HEK293 (cell line): ENCODE data around the gene MSX1.

ENCODE experiments used
- CTCF ChIP-seq: fragments of 450-650 bp; formaldehyde crosslinking; IDR thresholded peaks from 2 replicates; pipeline ENCODE4 v1.5.1; 2016; ENCODE audit warnings: missing biosample characterization, missing genetic modification characterization
- KLF1 ChIP-seq: fragments of 450-650 bp; formaldehyde crosslinking; IDR thresholded peaks from 2 replicates; pipeline ENCODE4 v1.5.1; 2016; ENCODE audit warnings: missing biosample characterization, missing genetic modification characterization
- ZNF10 ChIP-seq: fragments of 450-650 bp; formaldehyde crosslinking; IDR thresholded peaks from 2 replicates; pipeline ENCODE4 v1.5.1; 2017; ENCODE audit warnings: missing biosample characterization, missing genetic modification characterization
- ZNF18 ChIP-seq: fragments of 450-650 bp; formaldehyde crosslinking; IDR thresholded peaks from 2 replicates; pipeline ENCODE4 v1.5.1; 2016; ENCODE audit warnings: missing biosample characterization, missing genetic modification characterization
- ZNF24 ChIP-seq: fragments of 450-650 bp; formaldehyde crosslinking; IDR thresholded peaks from 2 replicates; pipeline ENCODE4 v1.5.1; 2016; ENCODE audit warnings: missing biosample characterization, missing genetic modification characterization
- ZNF423 ChIP-seq: fragments of 450-650 bp; formaldehyde crosslinking; IDR thresholded peaks from 2 replicates; pipeline ENCODE4 v1.5.1; 2016; ENCODE audit warnings: missing biosample characterization, missing genetic modification characterization
- ZNF639 ChIP-seq: fragments of 450-650 bp; formaldehyde crosslinking; IDR thresholded peaks from 2 replicates; pipeline ENCODE4 v1.5.1; 2016; ENCODE audit warnings: missing biosample characterization, missing genetic modification characterization

- TF ChIP-seq ZNF24 (tag by site-specific recombination), result no peak
- TF ChIP-seq ZNF639 (tag by site-specific recombination), result no peak
- TF ChIP-seq ZNF10 (tag by site-specific recombination), result no peak
- TF ChIP-seq ZNF423 (tag by site-specific recombination), result no peak
- no peak for TF ChIP-seq ZNF18 (tag by site-specific recombination)
- no peak for TF ChIP-seq CTCF (tag by site-specific recombination)
- TF ChIP-seq KLF1 (tag by site-specific recombination), result no peak
These were observed 31.2 kb downstream of the MSX1 start for GRCh38 chr4:4890574-4891255.
